NCI-H2081 treated with DMSO at 0.1 percent for 48 hours (cell line): Measurements from ENCODE around the gene SLC5A3.

ENCODE experiments used
- DNase-seq: peaks from one replicate; lab custom pipeline; 2025; lab: John Stamatoyannopoulos, UW

The SLC5A3 gene

DNA sequence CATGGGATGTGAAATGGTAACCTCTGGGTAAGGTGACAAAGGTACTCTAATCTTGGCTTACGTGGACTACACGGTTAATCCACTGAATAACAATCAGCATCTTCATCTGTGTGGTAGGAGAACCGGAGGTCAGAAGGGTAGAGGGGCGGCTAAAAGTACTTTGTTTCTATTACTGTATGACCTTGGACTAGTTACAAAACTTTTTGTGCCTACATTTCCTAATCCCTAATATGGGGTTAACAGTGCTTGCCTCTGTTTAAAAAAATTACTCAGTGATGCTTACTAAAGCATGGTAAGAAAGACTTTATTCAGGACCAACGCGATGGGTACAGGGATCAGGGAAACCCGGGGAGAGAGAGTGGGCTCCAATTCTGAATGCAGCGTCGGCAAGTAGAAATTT is 1.7 kb upstream of the SLC5A3 start:
- DNase-seq: no peak

- DNase-seq: no peak
Measured at GRCh38 chr21:34072145-34073031, 990 bp upstream of the SLC5A3 start.

- no peak for DNase-seq
Measured at GRCh38 chr21:34073749-34074282, 438 bp downstream of the SLC5A3 start.

GRCh38 chr21:34074283-34075090 is 1.1 kb downstream of the SLC5A3 start:
- no peak for DNase-seq

GRCh38 chr21:34075091-34075425 is 1.7 kb downstream of the SLC5A3 start:
- DNase-seq: no peak

DNA sequence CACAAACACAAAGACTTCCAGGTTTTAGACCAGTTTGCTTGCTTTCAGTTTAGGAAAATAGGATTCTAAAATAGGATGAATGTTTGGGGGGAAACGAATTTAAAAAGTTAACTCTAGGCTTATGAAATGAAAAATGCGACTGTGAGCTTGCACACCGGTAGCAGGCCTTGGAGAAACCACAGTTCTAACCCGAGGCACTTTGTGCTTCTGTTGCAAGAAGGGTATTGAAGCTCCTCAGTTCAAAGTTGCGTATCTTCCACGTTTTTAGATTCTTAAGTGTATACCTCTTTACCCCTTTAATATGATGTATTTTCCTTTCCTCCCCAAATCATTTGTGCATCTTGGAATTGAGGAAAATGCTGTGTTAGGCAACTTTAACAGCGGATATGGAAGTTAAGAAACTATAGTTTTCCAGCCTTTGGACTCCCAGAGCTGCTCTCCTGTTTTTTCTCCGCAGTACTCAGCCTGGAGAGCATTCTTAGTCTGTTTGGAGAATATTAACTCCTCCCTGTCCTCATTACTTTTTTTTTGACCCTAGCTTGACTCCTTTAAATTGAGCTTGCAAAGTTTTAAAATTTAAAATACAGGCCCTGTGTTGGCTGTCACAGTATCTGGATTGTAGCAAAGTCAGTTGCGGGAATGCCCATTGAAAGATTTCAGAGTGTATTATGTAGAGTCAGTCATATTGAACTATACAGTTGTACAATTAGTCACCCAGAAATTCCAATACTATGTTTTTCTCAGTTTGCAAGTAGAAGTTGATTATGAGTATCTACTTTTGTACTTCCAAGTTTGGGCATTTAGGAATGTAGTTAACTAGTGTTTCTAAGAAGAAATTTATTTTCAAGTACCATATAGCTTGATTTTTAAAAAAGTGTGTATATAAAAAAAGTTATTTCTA is 2.6 kb downstream of the SLC5A3 start:
- no peak for DNase-seq

GRCh38 chr21:34076835-34077234 is 3.5 kb downstream of the SLC5A3 start:
- DNase-seq: no peak

GRCh38 chr21:34077888-34078287 is 4.5 kb downstream of the SLC5A3 start:
- DNase-seq: no peak

- no peak for DNase-seq
Measured at GRCh38 chr21:34078915-34079314, 5.5 kb downstream of the SLC5A3 start.

DNA sequence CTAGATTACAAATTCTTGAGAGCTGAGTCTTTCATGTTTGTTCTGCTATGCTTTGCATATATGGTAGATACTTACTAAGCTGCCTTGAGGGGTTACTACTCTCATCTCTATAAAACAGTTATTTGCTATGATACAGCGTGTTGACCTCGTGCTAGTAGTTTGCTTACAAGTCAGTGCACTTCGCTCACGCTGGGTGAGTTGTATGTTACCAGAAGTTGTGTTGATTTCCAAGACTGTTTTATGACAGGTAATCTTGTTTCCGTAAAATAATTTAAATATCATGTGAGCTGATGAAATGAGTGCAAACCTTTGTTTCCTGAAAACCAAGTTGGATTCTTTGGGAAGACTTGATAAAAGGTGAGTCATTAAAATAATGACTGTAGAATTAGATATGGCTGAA is 7.3 kb downstream of the SLC5A3 start:
- no peak for DNase-seq

GRCh38 chr21:34082769-34083168 is 9.4 kb downstream of the SLC5A3 start:
- no peak for DNase-seq

DNA sequence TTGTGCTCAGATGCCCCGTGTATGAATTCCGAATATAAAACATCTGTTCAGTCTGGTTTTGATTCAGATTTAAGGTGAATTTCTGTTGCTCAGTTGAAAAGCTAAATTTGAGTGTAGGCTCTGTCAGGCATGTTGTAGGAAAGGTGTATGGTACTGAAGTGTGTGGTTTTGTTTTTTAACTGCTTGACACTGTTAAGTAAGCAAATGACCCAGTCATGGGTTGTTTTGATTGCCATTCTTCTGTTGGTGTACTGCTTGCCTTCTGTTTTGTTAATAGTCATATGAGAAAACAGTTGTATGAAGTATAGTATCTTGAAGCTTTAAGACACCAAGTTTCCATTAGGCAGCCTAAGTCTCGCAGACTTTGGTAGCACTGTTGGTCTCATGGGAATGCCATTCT is 10.0 kb downstream of the SLC5A3 start:
- DNase-seq: no peak

- DNase-seq: no peak
Measured at GRCh38 chr21:34085129-34085528, 11.8 kb downstream of the SLC5A3 start.

DNA sequence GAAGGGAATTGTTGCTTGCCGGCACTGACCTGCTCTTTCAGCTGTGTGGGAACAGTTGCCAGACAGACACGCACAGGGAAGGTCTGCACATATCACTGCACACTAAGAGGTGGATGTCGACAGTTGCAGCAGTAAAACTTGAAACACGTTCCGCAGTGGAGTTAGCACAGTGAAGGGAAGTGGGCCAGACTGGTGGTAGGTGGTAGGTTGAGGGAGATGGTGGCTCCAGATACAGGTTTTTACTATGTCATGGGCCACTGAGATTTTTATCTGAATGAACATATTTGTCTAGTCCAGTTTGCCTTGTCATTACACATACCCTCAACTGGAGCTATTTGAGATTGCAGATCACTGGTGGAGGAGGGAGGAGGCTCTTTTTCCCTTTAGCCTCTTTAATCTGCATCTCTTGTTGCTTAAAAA is 13.5 kb downstream of the SLC5A3 start:
- DNase-seq: no peak

DNA sequence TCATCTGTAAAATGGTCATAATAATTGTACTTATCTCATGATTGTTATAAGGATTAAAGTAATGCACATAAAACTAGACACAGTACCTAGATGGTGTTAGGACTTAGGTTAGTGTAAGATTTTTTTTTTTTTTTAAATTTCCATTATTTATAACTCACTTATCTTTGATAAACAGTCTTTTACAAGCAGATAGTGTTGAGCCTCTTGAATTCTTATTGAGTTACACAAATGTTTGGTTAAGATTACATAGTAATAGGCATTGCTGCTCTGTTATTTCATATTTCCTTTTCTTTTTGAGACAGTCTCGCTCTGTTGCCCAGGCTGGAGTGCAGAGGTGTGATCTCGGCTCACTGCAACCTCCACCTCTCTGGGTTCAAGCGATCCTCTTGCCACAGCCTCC is 15.4 kb downstream of the SLC5A3 start:
- no peak for DNase-seq

DNA sequence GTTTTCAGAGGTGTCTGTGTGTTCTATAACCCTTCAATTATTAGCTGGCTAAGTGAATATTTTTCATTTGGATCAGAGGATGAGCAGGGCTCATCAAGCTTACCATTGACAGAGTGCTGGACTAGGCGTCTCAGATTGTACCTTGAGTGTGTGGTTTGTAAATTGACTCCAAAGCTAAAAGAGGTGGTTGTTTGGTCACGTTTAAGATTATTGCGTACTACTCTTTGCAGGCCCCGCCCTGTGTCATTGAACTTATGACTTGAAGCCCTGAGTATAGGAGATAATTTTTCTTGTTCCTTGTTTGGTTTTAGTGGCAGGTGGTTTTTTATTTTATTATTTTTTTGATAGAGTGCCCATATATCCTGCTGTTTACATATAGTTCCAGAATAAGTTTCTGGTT is 17.7 kb downstream of the SLC5A3 start:
- DNase-seq: no peak

GRCh38 chr21:34091607-34092006 is 18.2 kb downstream of the SLC5A3 start:
- no peak for DNase-seq

- DNase-seq: no peak
Measured at GRCh38 chr21:34092262-34092921, 19.0 kb downstream of the SLC5A3 start.

- DNase-seq: no peak
Measured at GRCh38 chr21:34093083-34093482, 19.7 kb downstream of the SLC5A3 start.

GRCh38 chr21:34094949-34095348 is 21.6 kb downstream of the SLC5A3 start:
- DNase-seq: no peak

GRCh38 chr21:34097442-34097841 is 24.1 kb downstream of the SLC5A3 start:
- DNase-seq: no peak
